Upper lobe of right lung (tissue), 1 donor: ENCODE data around the gene TRIM51G. TPM values are rescaled to one million over a fixed set of nuclear protein-coding genes. Genes with fewer than 3 reads are reported as not detected.
"Not testable (repeated sequence)": the region's sequence is repeated elsewhere in the genome, so short reads cannot be mapped to it uniquely, and the experiment has no call there.

Experiments
- ATAC-seq: fragments of 200-7000 bp; cut with Tn5 transposase; one replicate; pipeline ENCODE4 v1.9.1; 2020; ENCODE audit warnings: mild to moderate bottlenecking, moderate library complexity
- DNase-seq: peaks from one replicate; pipeline ENCODE4 v3.0.0-alpha.2; 2020
- H3K27ac ChIP-seq: fragments of 200-600 bp; one replicate; pipeline ENCODE4 v1.8.0; 2022
- H3K27me3 ChIP-seq: fragments of 200-600 bp; one replicate; pipeline ENCODE4 v1.8.0; 2022; ENCODE audit warnings: mild to moderate bottlenecking
- H3K36me3 ChIP-seq: fragments of 200-600 bp; one replicate; pipeline ENCODE4 v1.8.0; 2022
- H3K4me1 ChIP-seq: fragments of 200-600 bp; one replicate; pipeline ENCODE4 v1.8.0; 2022
- H3K4me3 ChIP-seq: fragments of 200-600 bp; one replicate; pipeline ENCODE4 v1.8.0; 2022; ENCODE audit warnings: mild to moderate bottlenecking
- H3K9me3 ChIP-seq: fragments of 200-600 bp; one replicate; pipeline ENCODE4 v1.8.0; 2022
- intact Hi-C: fragments of 100-400 bp; cut with DNase I; formaldehyde crosslinking; loops from one replicate; pipeline ENCODE4 v1.11.0; 2022
- long read RNA-seq: library from polyadenylated mRNA; unstranded; transcript quantifications from one replicate; pipeline ENCODE4 v2.0.0, GENCODE V29; 2021
- total RNA-seq: library from RNA; stranded (reverse); fragmentation: NEBNext Ultra II Directional; extraction: Animal tissue kit (Norgen Biotek cat#: 25700); gene quantifications from one replicate; pipeline ENCODE4 v1.2.1, GENCODE V29; 2021
- donor health status: DM: no; HTN: yes; CAD: no; lungs with severe emphysema.

Gene TRIM51G, protein sequence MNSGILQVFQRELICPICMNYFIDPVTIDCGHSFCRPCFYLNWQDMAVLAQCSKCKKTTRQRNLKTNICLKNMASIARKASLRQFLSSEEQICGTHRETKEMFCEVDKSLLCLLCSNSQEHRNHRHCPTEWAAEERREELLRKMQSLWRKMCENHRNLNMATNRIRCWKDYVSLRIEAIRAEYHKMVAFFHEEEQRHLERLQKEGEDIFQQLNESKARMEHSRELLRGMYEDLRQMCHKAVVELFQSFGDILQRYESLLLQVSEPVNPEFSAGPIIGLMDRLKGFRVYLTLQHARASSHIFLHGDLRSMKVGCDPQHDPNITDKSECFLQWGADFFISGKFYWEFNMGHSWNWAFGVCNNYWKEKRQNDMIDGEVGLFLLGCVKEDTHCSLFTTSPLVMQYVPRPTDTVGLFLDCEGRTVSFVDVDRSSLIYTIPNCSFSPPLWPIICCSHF
- not detected for total RNA-seq
- long read RNA-seq, result 0 reads

DNA sequence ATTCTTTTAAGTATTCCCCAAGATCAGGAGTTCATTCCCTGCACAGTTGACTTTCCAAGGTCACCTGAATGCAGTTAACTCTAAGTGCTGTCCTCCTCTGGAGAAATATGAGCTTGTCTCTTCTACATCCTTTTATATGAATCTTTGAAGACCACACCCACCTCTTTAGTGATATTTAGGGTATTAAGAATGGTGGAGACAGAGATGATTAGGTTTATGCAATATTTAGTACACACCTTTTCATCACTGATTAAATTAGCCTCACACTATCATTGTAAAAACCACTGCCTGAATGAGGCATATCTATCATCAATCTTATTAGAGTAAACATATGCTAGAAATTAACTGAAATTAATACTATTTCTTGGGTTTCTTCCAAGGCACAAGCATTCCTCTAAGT is at the start of gene TRIM51G:
Gene TRIM51G (minus strand): TSS at position 101 of the 400 bp plus-strand sequence. CDS start 2,190 bp downstream, outside the sequence.
- H3K9me3 ChIP-seq, H3K36me3 ChIP-seq, H3K4me1 ChIP-seq, intact Hi-C loops, H3K27me3 ChIP-seq, H3K4me3 ChIP-seq, H3K27ac ChIP-seq, DNase-seq, ATAC-seq: not testable (repeated sequence)

GRCh38 chr11:49028523-49028922 is 44.8 kb upstream of the TRIM51G start, which contains the start of gene TRIM49B:
TSS of gene TRIM49B (plus strand) at chr11:49028823. CDS start at chr11:49031600, 2,777 bp downstream.
- H3K27me3 ChIP-seq, DNase-seq, H3K9me3 ChIP-seq, H3K4me1 ChIP-seq, H3K27ac ChIP-seq, H3K36me3 ChIP-seq, intact Hi-C loops, H3K4me3 ChIP-seq, ATAC-seq: not testable (repeated sequence)

DNA sequence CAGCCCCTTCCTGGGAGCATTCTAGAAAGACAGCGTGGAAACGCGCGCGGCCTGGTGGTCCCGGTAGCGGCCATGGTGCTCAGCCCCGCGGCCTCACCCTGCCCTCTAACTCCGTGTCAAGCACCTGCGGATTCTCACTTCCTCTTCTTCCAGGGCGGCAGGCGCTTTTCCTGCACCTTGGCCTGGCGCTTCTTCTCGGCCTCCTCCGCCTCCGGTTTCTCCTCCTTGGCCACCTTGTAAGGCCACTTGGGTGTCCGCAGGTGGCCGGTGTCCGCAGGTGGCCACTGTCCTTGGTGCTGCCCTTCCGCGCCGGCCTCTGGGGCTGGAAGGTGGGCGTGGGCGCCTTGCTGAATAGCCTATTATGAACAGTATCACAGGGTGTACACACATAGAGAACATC is 15.1 kb downstream of the TRIM51G start:
- DNase-seq, H3K27me3 ChIP-seq, H3K27ac ChIP-seq, H3K36me3 ChIP-seq, H3K9me3 ChIP-seq, H3K4me3 ChIP-seq, H3K4me1 ChIP-seq, ATAC-seq, intact Hi-C loops: not testable (repeated sequence)

- H3K9me3 ChIP-seq, H3K4me3 ChIP-seq, ATAC-seq, H3K27me3 ChIP-seq, H3K36me3 ChIP-seq, H3K4me1 ChIP-seq, H3K27ac ChIP-seq, intact Hi-C loops: not testable (repeated sequence)
- DNase-seq, result peak; percentile 58
Measured at GRCh38 chr11:48955315-48956049, 28.2 kb downstream of the TRIM51G start.

DNA sequence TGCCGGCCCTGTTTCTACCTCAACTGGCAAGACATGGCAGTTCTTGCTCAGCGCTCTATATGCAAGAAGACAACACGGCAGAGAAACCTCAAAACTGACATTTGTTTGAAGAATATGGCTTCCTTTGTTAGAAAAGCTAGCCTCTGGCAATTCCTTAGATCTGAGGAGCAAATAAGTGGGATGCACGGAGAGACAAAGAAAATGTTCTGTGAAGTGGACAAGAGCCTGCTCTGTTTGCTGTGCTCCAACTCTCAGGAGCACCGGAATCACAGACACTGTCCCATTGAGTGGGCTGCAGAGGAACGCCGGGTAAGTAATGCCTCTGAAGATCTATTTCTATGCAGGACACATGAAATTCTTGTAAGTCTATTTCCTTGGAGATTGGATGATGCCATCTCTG is 37.9 kb downstream of the TRIM51G start:
- H3K36me3 ChIP-seq, intact Hi-C loops, ATAC-seq, H3K4me3 ChIP-seq, H3K4me1 ChIP-seq, DNase-seq, H3K27ac ChIP-seq, H3K9me3 ChIP-seq, H3K27me3 ChIP-seq: not testable (repeated sequence)

Other genes starting within 250 kb of the TRIM51G start
- not detected for gene TRIM49B, start 44.9 kb upstream of the TRIM51G start, total RNA-seq
- not detected for gene TRIM64C, start 75.2 kb upstream of the TRIM51G start, total RNA-seq
- 5.1 TPM for gene FOLH1, start 224.7 kb upstream of the TRIM51G start, total RNA-seq